SK-N-SH (cell line): ENCODE results near the gene PLXDC1. TPM values are rescaled to one million over a fixed set of nuclear protein-coding genes. Genes with fewer than 3 reads are reported as not detected.

ENCODE experiments used
- CTCF ChIA-PET: fragments of 300-600, 350-600 bp; formaldehyde crosslinking; extraction: SDS; loops from one replicate; lab custom pipeline; 2021; lab: Yijun Ruan, JAX
- POLR2A ChIA-PET: fragments of 350-600 bp; sonication (Branson Sonifier 250); formaldehyde crosslinking; extraction: SDS; loops from one replicate; lab custom pipeline; 2020; ENCODE audit warnings: antibody characterized with exemption, inconsistent platforms; lab: Yijun Ruan, JAX
- DNase-seq: peaks from one replicate; pipeline ENCODE4 v3.0.0; 2012
- H2AFZ ChIP-seq: fragments of 200-600 bp; sonication (generic); 2 replicates; pipeline ENCODE4 v1.8.1; 2016; ENCODE audit warnings: antibody characterized with exemption, mild to moderate bottlenecking, low read depth
- H3F3A ChIP-seq: fragments of 200-600 bp; sonication (generic); replicated peaks from 2 replicates; pipeline ENCODE3; 2016; ENCODE audit warnings: antibody characterized with exemption, mild to moderate bottlenecking; ENCODE audit not compliant: insufficient read depth
- H3K27ac ChIP-seq, 2 experiments: fragments of 200-500 bp in 1 of 2; fragments of 200-600 bp in 1 of 2; sonication (Bioruptor generic) in 1 of 2; sonication (generic), shearing (Covaris generic) in 1 of 2; 2 replicates each; pipeline versions ENCODE4 v1.5.1 to v1.6.1; 2014 to 2016; ENCODE audit warnings: low read depth in 2 of 2, inconsistent platforms in 1 of 2, low read length in 1 of 2, mild to moderate bottlenecking in 1 of 2, mixed read lengths in 1 of 2
- H3K27me3 ChIP-seq: fragments of 200-600 bp; sonication (generic), shearing (Covaris generic); 2 replicates; pipeline ENCODE4 v1.6.1; 2016; ENCODE audit warnings: mixed run types; ENCODE audit not compliant: insufficient read depth
- H3K36me3 ChIP-seq, 2 experiments: fragments of 200-500 bp in 1 of 2; fragments of 200-600 bp in 1 of 2; sonication (Bioruptor generic) in 1 of 2; sonication (generic) in 1 of 2; replicated peaks in 1 of 2; 2 replicates each; pipeline versions ENCODE3 to v1.5.1; 2014 to 2016; ENCODE audit warnings: low read length in 1 of 2, mild to moderate bottlenecking in 1 of 2; ENCODE audit not compliant: insufficient read depth in 2 of 2, control insufficient read depth in 1 of 2
- H3K4me1 ChIP-seq, 2 experiments: fragments of 200-500 bp in 1 of 2; fragments of 200-600 bp in 1 of 2; sonication (Bioruptor generic) in 1 of 2; sonication (generic), shearing (Covaris generic) in 1 of 2; 2 replicates each; pipeline versions ENCODE4 v1.5.1 to v1.6.1; 2014 to 2016; ENCODE audit warnings: low read depth in 1 of 2, low read length in 1 of 2, mixed run types in 1 of 2; ENCODE audit not compliant: insufficient read depth in 2 of 2, control insufficient read depth in 1 of 2
- H3K4me2 ChIP-seq: fragments of 200-600 bp; sonication (generic), shearing (Covaris generic); 2 replicates; pipeline ENCODE4 v1.6.1; 2017; ENCODE audit warnings: mixed run types
- H3K4me3 ChIP-seq, 2 experiments: fragments of 200-500 bp in 1 of 2; fragments of 200-600 bp in 1 of 2; sonication (Bioruptor generic) in 1 of 2; sonication (generic), shearing (Covaris generic) in 1 of 2; 2 replicates each; pipeline versions ENCODE4 v1.5.1 to v1.8.1; 2014 to 2016; ENCODE audit warnings: low read depth in 2 of 2, inconsistent platforms in 1 of 2, low read length in 1 of 2, mild to moderate bottlenecking in 1 of 2, mixed read lengths in 1 of 2, moderate library complexity in 1 of 2
- H3K79me2 ChIP-seq: fragments of 200-600 bp; sonication (generic); 2 replicates; pipeline ENCODE4 v1.8.1; 2017; ENCODE audit warnings: mild to moderate bottlenecking; ENCODE audit not compliant: insufficient read depth
- H3K9ac ChIP-seq: fragments of 200-600 bp; sonication (generic); 2 replicates; pipeline ENCODE4 v1.6.1; 2017; ENCODE audit warnings: mixed run types
- H3K9me2 ChIP-seq: fragments of 200-600 bp; sonication (generic); 2 replicates; pipeline ENCODE4 v1.6.1; 2017; ENCODE audit warnings: mixed run types
- H3K9me3 ChIP-seq: fragments of 200-600 bp; sonication (generic); 2 replicates; pipeline ENCODE4 v1.6.1; 2017; ENCODE audit warnings: mixed run types, mild to moderate bottlenecking, moderate library complexity
- H4K20me1 ChIP-seq: fragments of 200-600 bp; sonication (generic); 2 replicates; pipeline ENCODE4 v1.6.1; 2017; ENCODE audit warnings: mild to moderate bottlenecking, mixed run types; ENCODE audit not compliant: insufficient read depth
- FOSL2 ChIP-seq: IDR thresholded peaks from 2 replicates; pipeline ENCODE4 v1.4.0; 2012; ENCODE audit warnings: low read depth, mild to moderate bottlenecking, moderate library complexity, borderline replicate concordance
- GABPA ChIP-seq: IDR thresholded peaks from 2 replicates; pipeline ENCODE4 v1.4.0; 2012; ENCODE audit warnings: low read depth, mild to moderate bottlenecking
- JUND ChIP-seq: IDR thresholded peaks from 2 replicates; pipeline ENCODE4 v1.4.0; 2012
- MAX ChIP-seq: IDR thresholded peaks from 2 replicates; pipeline ENCODE4 v1.4.0; 2012; ENCODE audit warnings: low read depth
- MEF2A ChIP-seq: IDR thresholded peaks from 2 replicates; pipeline ENCODE4 v1.4.0; 2012; ENCODE audit warnings: low read depth, borderline replicate concordance
- POLR2AphosphoS5 ChIP-seq: IDR thresholded peaks from 2 replicates; pipeline ENCODE4 v1.6.1; 2012; ENCODE audit warnings: low read depth, low read length
- REST ChIP-seq: IDR thresholded peaks from 2 replicates; pipeline ENCODE4 v1.6.1; 2012; ENCODE audit warnings: mild to moderate bottlenecking, low read depth, low read length, moderate library complexity
- RFX5 ChIP-seq: IDR thresholded peaks from 2 replicates; pipeline ENCODE4 v1.6.1; 2012; ENCODE audit warnings: mild to moderate bottlenecking, improper control_type of control experiment, low read length
- SMC3 ChIP-seq: IDR thresholded peaks from 2 replicates; pipeline ENCODE4 v1.6.1; 2012; ENCODE audit warnings: low read depth, low read length, improper control_type of control experiment
- TCF12 ChIP-seq: IDR thresholded peaks from 2 replicates; pipeline ENCODE4 v1.4.0; 2012
- USF1 ChIP-seq: IDR thresholded peaks from 2 replicates; pipeline ENCODE4 v1.4.0; 2012; ENCODE audit warnings: low read depth, borderline replicate concordance
- ZBTB33 ChIP-seq: IDR thresholded peaks from 2 replicates; pipeline ENCODE4 v1.4.0; 2012; ENCODE audit warnings: low read depth, borderline replicate concordance
- WGBS: methylation state at CpG from one replicate; pipeline ENCODE4 v1.1.6; 2017; ENCODE audit warnings: low lambda C conversion rate; 5-methylcytosine and 5-hydroxymethylcytosine counted together
- polyA plus RNA-seq, 3 experiments: library from polyadenylated mRNA; depleted of rRNA; stranded (reverse); fragments of >200 nt; gene quantifications; 2 replicates each; pipeline ENCODE4 v1.2.3, GENCODE V29; 2012

The PLXDC1 gene
- polyA plus RNA-seq, 1 of the 3 experiments (the other 2 are of a cell fraction) = 1.5 TPM

GRCh38 chr17:39113871-39114270, 37.6 kb downstream of the PLXDC1 start:
- WGBS = 78% methylated on average over 2 of the region's 2 CpGs

More at GRCh38 chr17:39113871-39114270, 37.6 kb downstream of the PLXDC1 start:
- POLR2A ChIA-PET = no interaction called here
- Histone ChIP-seq H3K79me2 (no peaks in the 10 kb centered on the region), H3K27me3 (no peaks in the 10 kb centered on the region)
- TF ChIP-seq ZBTB33 = no peak
- no peak for TF ChIP-seq TCF12
- TF ChIP-seq USF1 = no peak
- TF ChIP-seq REST = no peak
- no peak for TF ChIP-seq MAX
- TF ChIP-seq FOSL2 = no peak
- TF ChIP-seq SMC3 = no peak
- no peak for TF ChIP-seq MEF2A
- no peak for TF ChIP-seq RFX5
- TF ChIP-seq GABPA = no peak
- no peak for TF ChIP-seq POLR2AphosphoS5
- no peak for TF ChIP-seq JUND
- TF ChIP-seq, all 33 proteins: peak for 0
- Histone ChIP-seq H3K36me3 (no peaks in the 10 kb centered on the region), H2AFZ (no peak overlapping the region), H3K27ac (no peak overlapping the region), H3F3A (no peaks in the 10 kb centered on the region), H3K4me1 (peaks cover 0 to 17% of the 10 kb centered on the region in 2 experiments; a peak in 1 of 4 replicates), H3K4me2 (no peak overlapping the region), H3K9me2 (no peaks in the 10 kb centered on the region), H4K20me1 (no peaks in the 10 kb centered on the region), H3K9me3 (no peaks in the 10 kb centered on the region), H3K4me3 (no peak overlapping the region), H3K9ac (no peak overlapping the region)
- CTCF ChIA-PET = interaction anchor here (1.7 kb wide), 1 partner anchor 11 kb away, joined by 6 read pairs; no protein-coding TSS in a partner anchor
- DNase-seq = no peak
